Tibial nerve (tissue), 3 donors: ENCODE data around the gene DNAJC5.

Experiments
- CTCF ChIP-seq, 5 experiments: fragments of 200-600 bp in 3 of 5; fragments of 450-650 bp in 2 of 5; sonication (generic) in 3 of 5; IDR thresholded peaks; one replicate each; pipeline ENCODE4 v1.5.1; 2016 to 2019; ENCODE audit warnings: antibody characterized with exemption in 5 of 5, mild to moderate bottlenecking in 3 of 5, moderate library complexity in 2 of 5
- POLR2A ChIP-seq, 2 donors: fragments of 450-650 bp; IDR thresholded peaks; one replicate each; pipeline ENCODE4 v1.6.1; 2017; ENCODE audit warnings: antibody characterized with exemption in 2 of 2, mild to moderate bottlenecking in 2 of 2, moderate library complexity in 2 of 2

- TF ChIP-seq CTCF (IDR thresholded peaks at IDR 0.05) = no peak
- no peak for TF ChIP-seq POLR2A (IDR thresholded peaks at IDR 0.05)
Measured at GRCh38 chr20:63932606-63933160, 37.8 kb downstream of the DNAJC5 start.
